HTR-8/SVneo (cell line): ENCODE results near the gene LEMD2.

Experiments
- DNase-seq: peaks from one replicate; pipeline ENCODE4 v3.0.0; 2011; ENCODE audit warnings: low spot score, mixed read lengths; ENCODE audit not compliant: insufficient read length
- FAIRE-seq: peaks from 2 replicates; lab custom pipeline; 2011; peaks lifted over from hg19 to GRCh38; lab: Jason Lieb, UNC

LEMD2 gene

GRCh38 chr6:33744895-33745546, 43.9 kb downstream of the LEMD2 start:
- DNase-seq (no peak), FAIRE-seq (no peak)

GRCh38 chr6:33744001-33744848, 44.7 kb downstream of the LEMD2 start:
- peak; percentile 89 for DNase-seq
- FAIRE-seq = peak; percentile 97

- DNase-seq (no peak), FAIRE-seq (no peak)
These were observed 46.1 kb downstream of the LEMD2 start for GRCh38 chr6:33742837-33743236.

GRCh38 chr6:33742092-33742491, 46.8 kb downstream of the LEMD2 start:
- no peak for DNase-seq

DNA sequence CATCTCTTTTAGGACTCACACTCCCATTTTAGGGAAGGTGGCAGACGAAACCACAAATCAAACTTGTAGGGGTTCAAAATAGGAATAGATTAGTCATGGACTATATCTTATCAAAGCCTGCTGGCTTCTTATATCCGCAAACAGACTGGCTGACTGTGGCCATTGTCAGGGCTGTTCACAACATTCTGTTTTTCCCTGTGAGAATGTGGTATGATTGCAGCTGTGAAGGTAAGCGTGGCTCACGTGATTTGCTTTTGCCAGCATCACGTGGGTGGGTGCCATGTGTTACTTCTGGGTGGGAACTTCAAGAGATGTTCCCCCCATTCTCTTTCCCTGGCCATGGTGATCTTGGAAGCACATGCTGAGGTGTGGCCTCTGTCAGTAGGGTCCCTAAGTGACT, 48.1 kb downstream of the LEMD2 start:
- DNase-seq (no peak), FAIRE-seq (peak; percentile 55)

More at GRCh38 chr6:33742092-33742491, 46.8 kb downstream of the LEMD2 start:
- FAIRE-seq = no peak

GRCh38 chr6:33740204-33740608, 48.7 kb downstream of the LEMD2 start:
- DNase-seq (no peak), FAIRE-seq (no peak)

DNA sequence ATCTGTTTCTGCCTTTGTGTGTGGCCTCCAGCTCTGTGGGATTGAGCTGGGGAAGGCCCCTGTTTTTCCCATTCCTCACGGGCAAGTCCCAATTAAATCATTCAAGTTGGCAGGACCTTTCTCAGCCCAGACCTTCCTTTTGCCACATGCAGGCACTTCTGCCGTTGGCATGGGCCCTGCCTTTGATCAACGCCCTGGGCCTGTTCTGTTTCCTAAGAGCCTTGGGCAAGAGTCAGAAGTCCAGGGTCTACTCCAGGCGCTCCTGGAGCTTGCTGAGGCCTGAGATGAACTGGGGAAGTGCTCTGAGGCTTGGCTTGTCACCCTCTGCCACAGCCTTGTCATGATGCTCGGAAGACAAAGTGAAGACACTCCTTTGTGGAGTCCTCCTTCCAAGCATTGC, 49.4 kb downstream of the LEMD2 start:
- DNase-seq (no peak), FAIRE-seq (no peak)

DNA sequence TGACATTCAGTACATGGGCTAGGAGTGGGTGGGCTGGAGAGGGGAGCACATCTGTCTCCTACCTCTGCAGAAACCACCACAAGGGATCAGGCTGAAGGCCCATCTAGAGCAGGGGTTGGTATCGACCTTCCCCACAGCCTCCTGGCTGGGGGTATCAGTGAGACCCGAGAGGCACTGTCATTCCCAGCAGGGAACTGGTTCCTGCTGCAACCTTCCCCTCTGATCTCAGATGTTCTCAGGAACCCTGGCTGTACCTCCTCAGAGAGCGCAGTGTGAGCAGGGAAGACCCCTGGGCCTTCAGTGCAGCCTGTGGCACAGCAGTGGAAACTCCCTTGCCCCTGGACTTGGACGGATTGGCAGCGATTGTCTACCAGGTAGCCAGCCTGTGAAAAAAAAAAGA, 50.1 kb downstream of the LEMD2 start:
- no peak for FAIRE-seq
- DNase-seq = no peak

DNA sequence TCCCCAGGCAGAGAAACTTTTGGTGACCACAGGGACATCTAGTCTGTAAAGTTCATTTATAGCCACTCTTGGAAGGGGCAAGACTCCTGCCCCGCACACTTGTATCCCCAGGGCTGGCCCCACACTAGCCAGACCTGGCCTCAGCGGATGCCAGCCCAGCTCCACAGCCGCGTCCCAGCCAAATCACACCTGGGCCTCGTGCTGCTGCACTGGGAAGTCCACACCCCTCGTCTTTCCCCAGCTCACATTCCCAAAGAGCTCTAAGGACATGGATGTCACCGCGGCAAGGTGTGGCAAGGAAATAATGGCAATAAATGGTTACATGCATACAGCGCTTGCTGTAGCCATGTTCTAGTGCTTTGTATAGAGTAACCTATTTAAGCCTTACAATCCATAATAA, 50.8 kb downstream of the LEMD2 start:
- FAIRE-seq (no peak), DNase-seq (no peak)

DNA sequence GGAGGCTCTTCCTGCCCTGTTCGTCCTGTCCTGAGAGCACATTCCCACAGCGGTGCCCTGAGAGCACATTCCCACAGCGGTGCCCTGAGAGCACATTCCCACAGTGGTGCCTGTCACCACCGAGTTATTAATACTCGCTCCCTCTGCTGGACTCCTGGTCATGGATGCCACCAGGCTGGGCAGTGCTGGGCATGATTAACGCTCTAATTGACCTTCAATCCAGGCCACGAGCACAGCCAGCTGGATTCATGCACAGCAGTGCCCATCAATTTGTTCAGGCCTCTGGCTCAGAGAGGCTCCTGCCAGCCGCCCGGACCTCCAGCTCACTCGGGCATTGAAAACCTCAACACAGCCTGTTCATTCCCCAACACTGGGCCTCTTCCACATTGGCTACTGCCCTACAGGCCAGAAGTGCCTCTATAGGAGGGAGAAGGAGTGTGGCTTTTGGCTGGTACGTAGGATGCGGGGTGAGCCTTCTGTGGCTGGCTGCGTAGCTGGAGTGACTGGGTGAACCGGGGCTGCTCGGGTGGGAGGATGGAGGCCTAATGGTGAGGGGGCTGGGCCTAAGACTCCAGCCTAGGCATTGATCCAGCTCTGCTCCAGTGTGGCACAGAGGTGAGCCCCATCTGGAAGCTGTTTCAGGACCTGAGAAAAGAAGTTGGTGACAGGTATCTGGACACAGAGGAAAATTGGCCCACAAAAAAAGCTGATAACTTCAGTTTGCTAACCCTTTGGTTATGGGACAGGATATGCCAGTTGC, 51.5 kb downstream of the LEMD2 start:
- no peak for FAIRE-seq
- no peak for DNase-seq

DNA sequence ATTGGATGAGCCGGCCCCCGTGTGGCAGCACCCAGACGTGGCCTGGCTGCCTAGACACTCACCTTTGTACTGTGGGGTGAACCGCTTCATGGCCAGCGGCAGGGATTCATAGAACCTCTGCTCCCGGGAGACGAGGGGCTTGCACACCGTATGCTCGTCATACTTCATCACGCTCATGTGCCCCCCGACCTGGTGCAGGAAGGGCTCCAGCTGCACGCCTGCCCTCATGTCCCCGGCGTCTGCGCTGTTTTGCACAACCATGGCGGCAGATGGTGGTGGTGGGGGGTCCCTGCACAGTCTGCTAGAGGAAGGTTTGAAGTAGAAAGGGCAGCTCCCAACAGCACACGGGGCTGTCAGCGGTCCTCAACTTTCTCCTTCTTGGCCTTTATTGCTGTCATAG, 53.7 kb downstream of the LEMD2 start:
- DNase-seq (no peak), FAIRE-seq (no peak)

- DNase-seq (no peak), FAIRE-seq (no peak)
These were observed 55.3 kb downstream of the LEMD2 start for GRCh38 chr6:33733709-33734007.

GRCh38 chr6:33732817-33733708, 55.9 kb downstream of the LEMD2 start:
- FAIRE-seq (no peak), DNase-seq (no peak)

- DNase-seq (no peak), FAIRE-seq (no peak)
These were observed 56.5 kb downstream of the LEMD2 start for GRCh38 chr6:33732385-33732784.

GRCh38 chr6:33731751-33732282, 57.1 kb downstream of the LEMD2 start:
- FAIRE-seq (peak; percentile 23), DNase-seq (no peak)

DNA sequence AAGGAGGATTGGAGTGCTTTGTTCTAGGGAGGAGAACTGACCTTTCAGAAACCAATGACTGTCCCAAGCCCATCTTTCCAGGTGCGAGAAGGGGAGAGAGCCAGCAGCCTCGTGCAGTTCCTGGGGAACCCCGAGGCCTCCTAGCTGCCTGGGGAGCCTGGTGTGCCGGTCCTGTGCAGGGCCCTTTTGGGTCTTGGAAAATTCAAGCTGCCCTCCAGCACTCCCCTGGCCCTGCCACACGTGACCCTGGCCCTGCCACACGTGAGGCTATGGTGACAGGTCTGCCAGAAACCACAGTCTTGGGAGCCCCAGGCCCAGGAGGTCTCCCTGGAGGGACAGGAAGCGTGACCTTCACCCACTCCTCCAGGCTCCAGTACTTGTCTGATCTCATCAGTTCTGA, 57.9 kb downstream of the LEMD2 start:
- DNase-seq (no peak), FAIRE-seq (no peak)

GRCh38 chr6:33730611-33731010, 58.3 kb downstream of the LEMD2 start:
- no peak for FAIRE-seq
- DNase-seq = no peak

- DNase-seq = no peak
- FAIRE-seq = no peak
These were observed 59.9 kb downstream of the LEMD2 start for GRCh38 chr6:33729059-33729458.

- FAIRE-seq (no peak), DNase-seq (no peak)
These were observed 60.5 kb downstream of the LEMD2 start for GRCh38 chr6:33728438-33728837.

DNA sequence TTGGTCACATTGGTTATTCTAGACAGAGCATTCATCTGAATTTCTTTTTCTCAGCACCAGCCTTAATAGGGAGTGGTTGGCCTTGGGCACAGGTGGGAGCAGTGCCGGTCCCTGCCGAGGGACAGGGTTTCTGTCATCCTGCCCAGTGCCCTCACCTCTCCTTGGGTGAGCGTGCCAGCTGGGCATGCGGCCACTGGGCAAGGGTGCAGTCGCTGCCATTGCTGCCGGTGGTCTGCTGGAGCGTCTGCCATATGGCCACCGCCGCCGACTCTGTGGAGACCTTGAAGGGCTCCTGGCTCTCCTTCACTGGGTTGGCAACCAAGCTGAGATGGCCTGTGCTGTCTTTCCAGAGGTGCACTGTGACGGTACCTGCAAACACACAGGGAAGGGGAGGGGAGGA, 61.0 kb downstream of the LEMD2 start:
- no peak for DNase-seq
- no peak for FAIRE-seq
